GM06990 (cell line): ENCODE results near the gene SEMA3B.
A peak's percentile ranks its signal among the peaks of the same experiment; 100 is the strongest.

ENCODE experiments used
- DNase-seq: peaks from one replicate; pipeline ENCODE4 v3.0.0-alpha.2; 2011; ENCODE audit not compliant: insufficient read length; ENCODE audit errors: extremely low read depth
- H3K27me3 ChIP-seq: replicated peaks from 2 replicates; pipeline ENCODE4 v1.6.0; 2011; ENCODE audit warnings: low read length; ENCODE audit not compliant: control insufficient read depth, insufficient read depth
- H3K36me3 ChIP-seq: 2 replicates; pipeline ENCODE4 v1.5.1; 2011; ENCODE audit warnings: low read length; ENCODE audit not compliant: control insufficient read depth, insufficient read depth
- H3K4me3 ChIP-seq: replicated peaks from 2 replicates; pipeline ENCODE4 v1.5.1; 2011; ENCODE audit warnings: low read depth, mild to moderate bottlenecking, control low read depth, low read length
- TF ChIP-seq, protein P1 (sequence below): IDR thresholded peaks from 2 replicates; pipeline ENCODE4 v1.5.1; 2011; ENCODE audit warnings: low read length, control low read depth, mild to moderate bottlenecking, inconsistent platforms; ENCODE audit not compliant: insufficient read depth, poor library complexity, severe bottlenecking

Gene SEMA3B

DNA sequence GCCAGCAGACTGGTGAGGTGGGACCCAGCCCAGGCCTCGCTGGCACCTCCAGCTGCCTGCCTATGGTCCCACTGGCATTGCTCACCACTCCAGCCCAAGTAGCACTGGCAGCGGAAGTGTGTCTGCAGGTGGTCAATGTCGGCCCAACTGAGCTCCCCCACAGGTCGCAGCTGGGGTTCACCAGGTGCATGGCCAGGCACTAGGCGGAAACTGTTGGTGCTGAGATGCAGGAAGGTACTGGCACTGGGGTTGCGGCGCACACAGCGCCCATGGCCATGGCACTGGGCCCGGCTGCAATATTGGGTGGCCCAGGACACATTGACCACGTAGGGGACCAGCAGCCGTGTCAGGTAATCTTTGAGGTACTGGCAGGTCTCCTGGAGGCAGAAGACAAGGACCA is 49.2 kb downstream of the SEMA3B start:
- peaks cover 5% of the 10 kb centered on the region for H3K36me3 ChIP-seq
- no peak for DNase-seq
- H3K4me3 ChIP-seq: no peak overlapping the region
- TF ChIP-seq, protein P1, sequence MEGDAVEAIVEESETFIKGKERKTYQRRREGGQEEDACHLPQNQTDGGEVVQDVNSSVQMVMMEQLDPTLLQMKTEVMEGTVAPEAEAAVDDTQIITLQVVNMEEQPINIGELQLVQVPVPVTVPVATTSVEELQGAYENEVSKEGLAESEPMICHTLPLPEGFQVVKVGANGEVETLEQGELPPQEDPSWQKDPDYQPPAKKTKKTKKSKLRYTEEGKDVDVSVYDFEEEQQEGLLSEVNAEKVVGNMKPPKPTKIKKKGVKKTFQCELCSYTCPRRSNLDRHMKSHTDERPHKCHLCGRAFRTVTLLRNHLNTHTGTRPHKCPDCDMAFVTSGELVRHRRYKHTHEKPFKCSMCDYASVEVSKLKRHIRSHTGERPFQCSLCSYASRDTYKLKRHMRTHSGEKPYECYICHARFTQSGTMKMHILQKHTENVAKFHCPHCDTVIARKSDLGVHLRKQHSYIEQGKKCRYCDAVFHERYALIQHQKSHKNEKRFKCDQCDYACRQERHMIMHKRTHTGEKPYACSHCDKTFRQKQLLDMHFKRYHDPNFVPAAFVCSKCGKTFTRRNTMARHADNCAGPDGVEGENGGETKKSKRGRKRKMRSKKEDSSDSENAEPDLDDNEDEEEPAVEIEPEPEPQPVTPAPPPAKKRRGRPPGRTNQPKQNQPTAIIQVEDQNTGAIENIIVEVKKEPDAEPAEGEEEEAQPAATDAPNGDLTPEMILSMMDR: no peak
- no peaks in the 10 kb centered on the region for H3K27me3 ChIP-seq

DNA sequence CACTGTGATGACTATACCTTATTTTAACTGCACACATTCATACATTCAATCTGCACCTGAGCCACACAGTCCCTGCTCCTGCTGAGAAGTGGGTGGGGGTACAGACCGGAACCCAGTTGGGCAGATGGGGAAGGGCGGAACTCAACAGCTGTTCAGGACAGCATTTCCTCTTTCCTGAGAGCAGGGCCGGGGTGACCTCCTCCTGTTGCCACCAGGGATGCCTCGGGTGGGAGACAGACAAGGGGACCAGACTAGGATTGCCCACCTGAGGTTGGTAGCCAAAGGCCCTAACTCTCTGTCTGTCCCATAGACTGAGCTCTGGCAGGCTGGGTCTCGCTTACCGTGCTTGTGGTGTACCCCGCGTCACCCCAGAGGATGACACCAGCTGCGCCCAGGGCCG is 49.7 kb downstream of the SEMA3B start:
- Histone ChIP-seq H3K27me3 (no peaks in the 10 kb centered on the region), H3K36me3 (peaks cover 5% of the 10 kb centered on the region), H3K4me3 (no peak overlapping the region)
- TF ChIP-seq, protein P1: no peak
- no peak for DNase-seq

- no peak overlapping the region for H3K4me3 ChIP-seq
Observed at GRCh38 chr3:50319181-50319893, 50.4 kb downstream of the SEMA3B start.

DNA sequence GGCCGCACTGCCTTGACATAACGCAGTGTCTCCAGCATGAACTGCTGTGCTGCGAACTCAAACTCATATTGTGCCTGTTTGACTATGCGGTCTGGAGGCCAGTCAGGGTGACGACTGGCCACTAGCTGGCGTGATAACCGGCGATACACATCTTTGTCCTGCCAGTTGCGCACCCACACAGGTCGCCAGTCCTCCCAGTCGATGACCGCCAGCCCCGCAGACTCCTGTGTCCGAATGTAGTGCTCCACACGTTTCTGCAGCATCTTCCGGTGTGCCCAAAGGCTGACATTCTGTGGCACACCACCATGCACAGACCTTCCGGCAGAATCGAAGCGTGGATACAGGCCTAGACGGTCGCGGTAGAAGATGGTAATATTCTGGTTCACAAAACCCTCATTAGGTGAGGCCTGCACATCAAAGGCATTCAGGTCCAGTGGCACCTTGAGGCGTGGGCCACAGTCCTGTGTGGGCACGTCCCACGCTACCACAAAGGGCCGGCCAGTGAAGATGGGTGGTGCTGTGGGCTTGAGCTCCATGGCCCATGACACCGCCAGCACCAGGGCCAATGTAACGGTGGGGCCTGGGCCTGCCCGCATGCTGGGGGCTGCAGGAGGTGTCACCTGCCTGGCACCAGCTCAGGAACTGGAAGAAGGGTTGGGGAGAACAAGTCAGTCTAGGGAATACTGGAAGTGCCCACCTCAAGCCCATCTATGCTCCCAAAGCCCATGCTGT is 51.1 kb downstream of the SEMA3B start:
- TF ChIP-seq, protein P1: no peak
- peaks cover 7% of the 10 kb centered on the region for H3K36me3 ChIP-seq
- H3K27me3 ChIP-seq: no peaks in the 10 kb centered on the region
- DNase-seq: no peak
- H3K4me3 ChIP-seq: peak overlapping the region; percentile 70

More at GRCh38 chr3:50319181-50319893, 50.4 kb downstream of the SEMA3B start:
- no peaks in the 10 kb centered on the region for H3K27me3 ChIP-seq
- H3K36me3 ChIP-seq: peaks cover 7% of the 10 kb centered on the region
- DNase-seq: no peak
- TF ChIP-seq, protein P1: no peak

GRCh38 chr3:50320853-50321335 is 51.9 kb downstream of the SEMA3B start:
- H3K36me3 ChIP-seq: peaks cover 9% of the 10 kb centered on the region
- no peaks in the 10 kb centered on the region for H3K27me3 ChIP-seq
- peak overlapping the region; percentile 70 for H3K4me3 ChIP-seq
- TF ChIP-seq, protein P1: no peak
- no peak for DNase-seq
